ENCODE results near the gene MSANTD2. TPM values are rescaled to one million over a fixed set of nuclear protein-coding genes. Genes with fewer than 3 reads are reported as not detected.

MSANTD2 gene
- polyA plus RNA-seq, 2 of the 4 experiments (the other 2 are of a cell fraction) = 5.6 to 6.4 TPM

DNA sequence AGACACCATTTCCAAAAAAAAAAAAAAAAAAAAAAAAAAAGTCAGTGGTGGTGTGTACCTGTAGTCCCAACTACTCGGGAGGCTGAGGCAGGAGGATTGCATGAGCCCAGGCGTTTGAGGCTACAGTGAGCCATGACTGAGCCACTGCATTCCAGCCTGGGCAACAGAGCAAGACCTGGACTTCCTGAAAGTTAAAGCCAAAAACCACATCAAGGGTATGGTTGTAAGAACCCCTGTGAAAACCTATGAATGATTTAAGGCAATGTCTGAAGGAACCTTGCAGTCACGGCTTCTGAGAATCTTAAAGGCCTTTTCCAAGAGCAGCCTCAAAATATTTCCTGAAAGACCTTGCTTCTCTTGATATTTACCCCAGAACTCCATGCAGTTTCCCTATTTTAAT, 30.5 kb upstream of the MSANTD2 start:
- POLR2A ChIA-PET = no interaction called here
- CTCF ChIA-PET = interaction anchor here (0.8 to 1.7 kb wide), 2 partner anchors 36 to 186 kb away, joined by 3 to 6 read pairs; no protein-coding TSS in a partner anchor
- ATAC-seq (no peak), FAIRE-seq (no peak), DNase-seq (ENCODE audit: low read depth in 1 of 2, low spot score in 1 of 2) (no peak)
- H3K4me1 ChIP-seq = no peaks in the 10 kb centered on the region
- WGBS (ENCODE audit: missing lambda C conversion rate) = 72% methylated on average over 3 of the region's 3 CpGs
- no peak overlapping the region for H3K4me2 ChIP-seq
- H3K4me3 ChIP-seq = no peak overlapping the region
- H3K27ac ChIP-seq = no peak overlapping the region
- TF ChIP-seq SMC3 (IDR thresholded peaks at IDR 0.05) = no peak
- TF ChIP-seq CHD2 (IDR thresholded peaks at IDR 0.05; ENCODE audit: low read length, partially characterized antibody) = no peak
- no peak for TF ChIP-seq ZC3H11A (IDR thresholded peaks at IDR 0.05)
- TF ChIP-seq, protein P1, sequence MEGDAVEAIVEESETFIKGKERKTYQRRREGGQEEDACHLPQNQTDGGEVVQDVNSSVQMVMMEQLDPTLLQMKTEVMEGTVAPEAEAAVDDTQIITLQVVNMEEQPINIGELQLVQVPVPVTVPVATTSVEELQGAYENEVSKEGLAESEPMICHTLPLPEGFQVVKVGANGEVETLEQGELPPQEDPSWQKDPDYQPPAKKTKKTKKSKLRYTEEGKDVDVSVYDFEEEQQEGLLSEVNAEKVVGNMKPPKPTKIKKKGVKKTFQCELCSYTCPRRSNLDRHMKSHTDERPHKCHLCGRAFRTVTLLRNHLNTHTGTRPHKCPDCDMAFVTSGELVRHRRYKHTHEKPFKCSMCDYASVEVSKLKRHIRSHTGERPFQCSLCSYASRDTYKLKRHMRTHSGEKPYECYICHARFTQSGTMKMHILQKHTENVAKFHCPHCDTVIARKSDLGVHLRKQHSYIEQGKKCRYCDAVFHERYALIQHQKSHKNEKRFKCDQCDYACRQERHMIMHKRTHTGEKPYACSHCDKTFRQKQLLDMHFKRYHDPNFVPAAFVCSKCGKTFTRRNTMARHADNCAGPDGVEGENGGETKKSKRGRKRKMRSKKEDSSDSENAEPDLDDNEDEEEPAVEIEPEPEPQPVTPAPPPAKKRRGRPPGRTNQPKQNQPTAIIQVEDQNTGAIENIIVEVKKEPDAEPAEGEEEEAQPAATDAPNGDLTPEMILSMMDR (IDR thresholded peaks at IDR 0.05) = no peak
- no peak for TF ChIP-seq TFCP2L1 (CRISPR knock-in tag; IDR thresholded peaks at IDR 0.05)
- no peak for TF ChIP-seq EHMT2 (IDR thresholded peaks at IDR 0.05; ENCODE audit: low read depth)
- TF ChIP-seq CHD4 (IDR thresholded peaks at IDR 0.05; ENCODE audit: borderline replicate concordance) = no peak
- no peak for TF ChIP-seq HOXB5 (CRISPR knock-in tag; IDR thresholded peaks at IDR 0.05)
- no peak for TF ChIP-seq KDM1A (IDR thresholded peaks at IDR 0.05; ENCODE audit: low read depth)
- TF ChIP-seq, protein P2, sequence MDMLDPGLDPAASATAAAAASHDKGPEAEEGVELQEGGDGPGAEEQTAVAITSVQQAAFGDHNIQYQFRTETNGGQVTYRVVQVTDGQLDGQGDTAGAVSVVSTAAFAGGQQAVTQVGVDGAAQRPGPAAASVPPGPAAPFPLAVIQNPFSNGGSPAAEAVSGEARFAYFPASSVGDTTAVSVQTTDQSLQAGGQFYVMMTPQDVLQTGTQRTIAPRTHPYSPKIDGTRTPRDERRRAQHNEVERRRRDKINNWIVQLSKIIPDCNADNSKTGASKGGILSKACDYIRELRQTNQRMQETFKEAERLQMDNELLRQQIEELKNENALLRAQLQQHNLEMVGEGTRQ (IDR thresholded peaks at IDR 0.05) = no peak
- TF ChIP-seq, protein P3, sequence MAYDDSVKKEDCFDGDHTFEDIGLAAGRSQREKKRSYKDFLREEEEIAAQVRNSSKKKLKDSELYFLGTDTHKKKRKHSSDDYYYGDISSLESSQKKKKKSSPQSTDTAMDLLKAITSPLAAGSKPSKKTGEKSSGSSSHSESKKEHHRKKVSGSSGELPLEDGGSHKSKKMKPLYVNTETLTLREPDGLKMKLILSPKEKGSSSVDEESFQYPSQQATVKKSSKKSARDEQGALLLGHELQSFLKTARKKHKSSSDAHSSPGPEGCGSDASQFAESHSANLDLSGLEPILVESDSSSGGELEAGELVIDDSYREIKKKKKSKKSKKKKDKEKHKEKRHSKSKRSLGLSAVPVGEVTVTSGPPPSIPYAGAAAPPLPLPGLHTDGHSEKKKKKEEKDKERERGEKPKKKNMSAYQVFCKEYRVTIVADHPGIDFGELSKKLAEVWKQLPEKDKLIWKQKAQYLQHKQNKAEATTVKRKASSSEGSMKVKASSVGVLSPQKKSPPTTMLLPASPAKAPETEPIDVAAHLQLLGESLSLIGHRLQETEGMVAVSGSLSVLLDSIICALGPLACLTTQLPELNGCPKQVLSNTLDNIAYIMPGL (CRISPR knock-in tag; IDR thresholded peaks at IDR 0.05; ENCODE audit: borderline replicate concordance) = no peak
- TF ChIP-seq HOXB13 (CRISPR knock-in tag; IDR thresholded peaks at IDR 0.05; ENCODE audit: low read depth) = no peak
- TF ChIP-seq, protein P4, sequence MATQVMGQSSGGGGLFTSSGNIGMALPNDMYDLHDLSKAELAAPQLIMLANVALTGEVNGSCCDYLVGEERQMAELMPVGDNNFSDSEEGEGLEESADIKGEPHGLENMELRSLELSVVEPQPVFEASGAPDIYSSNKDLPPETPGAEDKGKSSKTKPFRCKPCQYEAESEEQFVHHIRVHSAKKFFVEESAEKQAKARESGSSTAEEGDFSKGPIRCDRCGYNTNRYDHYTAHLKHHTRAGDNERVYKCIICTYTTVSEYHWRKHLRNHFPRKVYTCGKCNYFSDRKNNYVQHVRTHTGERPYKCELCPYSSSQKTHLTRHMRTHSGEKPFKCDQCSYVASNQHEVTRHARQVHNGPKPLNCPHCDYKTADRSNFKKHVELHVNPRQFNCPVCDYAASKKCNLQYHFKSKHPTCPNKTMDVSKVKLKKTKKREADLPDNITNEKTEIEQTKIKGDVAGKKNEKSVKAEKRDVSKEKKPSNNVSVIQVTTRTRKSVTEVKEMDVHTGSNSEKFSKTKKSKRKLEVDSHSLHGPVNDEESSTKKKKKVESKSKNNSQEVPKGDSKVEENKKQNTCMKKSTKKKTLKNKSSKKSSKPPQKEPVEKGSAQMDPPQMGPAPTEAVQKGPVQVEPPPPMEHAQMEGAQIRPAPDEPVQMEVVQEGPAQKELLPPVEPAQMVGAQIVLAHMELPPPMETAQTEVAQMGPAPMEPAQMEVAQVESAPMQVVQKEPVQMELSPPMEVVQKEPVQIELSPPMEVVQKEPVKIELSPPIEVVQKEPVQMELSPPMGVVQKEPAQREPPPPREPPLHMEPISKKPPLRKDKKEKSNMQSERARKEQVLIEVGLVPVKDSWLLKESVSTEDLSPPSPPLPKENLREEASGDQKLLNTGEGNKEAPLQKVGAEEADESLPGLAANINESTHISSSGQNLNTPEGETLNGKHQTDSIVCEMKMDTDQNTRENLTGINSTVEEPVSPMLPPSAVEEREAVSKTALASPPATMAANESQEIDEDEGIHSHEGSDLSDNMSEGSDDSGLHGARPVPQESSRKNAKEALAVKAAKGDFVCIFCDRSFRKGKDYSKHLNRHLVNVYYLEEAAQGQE (IDR thresholded peaks at IDR 0.05) = no peak
- no peak for TF ChIP-seq ZSCAN20 (CRISPR knock-in tag; IDR thresholded peaks at IDR 0.05)
- H3K9me3 ChIP-seq = no peaks in the 10 kb centered on the region

DNA sequence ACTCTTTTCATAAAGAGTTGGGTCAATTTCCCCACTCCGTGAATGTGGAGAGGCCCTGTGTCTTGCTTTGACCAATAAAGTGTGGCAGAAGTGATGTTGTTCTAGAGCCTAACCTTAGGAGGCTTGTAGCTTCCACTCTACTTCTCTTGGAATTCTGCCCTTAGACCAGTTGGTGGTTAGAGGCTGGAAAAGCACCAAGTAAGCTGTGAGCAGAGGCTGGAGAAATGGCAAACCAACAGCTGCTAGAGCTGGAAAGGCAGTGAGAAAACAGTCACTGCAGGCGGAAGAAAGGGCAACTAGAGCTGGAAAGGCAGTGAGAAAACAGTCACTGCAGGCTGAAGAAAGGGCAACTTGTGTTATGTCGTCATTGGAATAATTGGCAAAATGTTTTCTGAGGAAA, 29.8 kb upstream of the MSANTD2 start:
- ATAC-seq (no peak), FAIRE-seq (no peak), DNase-seq (ENCODE audit: low read depth in 1 of 2, low spot score in 1 of 2) (no peak)
- TF ChIP-seq KDM5A (IDR thresholded peaks at IDR 0.05) = no peak
- TF ChIP-seq ZNF302 (CRISPR knock-in tag; IDR thresholded peaks at IDR 0.05) = no peak
- TF ChIP-seq FOSL2 (IDR thresholded peaks at IDR 0.05) = no peak
- no peak for TF ChIP-seq FOSL2 (CRISPR knock-in tag; IDR thresholded peaks at IDR 0.05)
- TF ChIP-seq CBX2 (IDR thresholded peaks at IDR 0.05; ENCODE audit: borderline replicate concordance, low read depth) = no peak
- TF ChIP-seq FOXS1 (CRISPR knock-in tag; IDR thresholded peaks at IDR 0.05) = no peak
- no peak for TF ChIP-seq NFE2L2 (conservative IDR thresholded peaks at IDR 0.05; ENCODE audit: low read length)
- ChIA-PET CTCF (interaction anchor here (0.8 kb wide), 1 partner anchor 37 kb away, joined by 3 read pairs; no protein-coding TSS in a partner anchor), POLR2A (no interaction called here)
- Histone ChIP-seq H3K9me3 (no peaks in the 10 kb centered on the region), H3K4me3 (no peak overlapping the region), H3K4me1 (no peaks in the 10 kb centered on the region), H3K4me2 (no peak overlapping the region), H3K27ac (no peak overlapping the region)
- 72% methylated on average over 3 of the region's 3 CpGs for WGBS (ENCODE audit: missing lambda C conversion rate)
